Erythroblast (primary cell): ENCODE measurements around the gene SPDYA.

Experiments
- GATA1 ChIP-seq: IDR thresholded peaks from 2 replicates; pipeline ENCODE4 v1.6.1; 2011; ENCODE audit warnings: low read depth, mild to moderate bottlenecking, control low read depth, low read length, moderate library complexity
- POLR2A ChIP-seq: IDR thresholded peaks from 2 replicates; pipeline ENCODE4 v1.6.1; 2011; ENCODE audit warnings: mild to moderate bottlenecking, low read length

GRCh38 chr2:28895189-28895893, 84.7 kb downstream of the SPDYA start:
- no peak for TF ChIP-seq POLR2A
- TF ChIP-seq GATA1: no peak
